ENCODE results near the gene COL17A1. TPM values are rescaled to one million over a fixed set of nuclear protein-coding genes. Genes with fewer than 3 reads are reported as not detected.

The COL17A1 gene
- total RNA-seq, 1 experiment from 2014 or later = not detected

DNA sequence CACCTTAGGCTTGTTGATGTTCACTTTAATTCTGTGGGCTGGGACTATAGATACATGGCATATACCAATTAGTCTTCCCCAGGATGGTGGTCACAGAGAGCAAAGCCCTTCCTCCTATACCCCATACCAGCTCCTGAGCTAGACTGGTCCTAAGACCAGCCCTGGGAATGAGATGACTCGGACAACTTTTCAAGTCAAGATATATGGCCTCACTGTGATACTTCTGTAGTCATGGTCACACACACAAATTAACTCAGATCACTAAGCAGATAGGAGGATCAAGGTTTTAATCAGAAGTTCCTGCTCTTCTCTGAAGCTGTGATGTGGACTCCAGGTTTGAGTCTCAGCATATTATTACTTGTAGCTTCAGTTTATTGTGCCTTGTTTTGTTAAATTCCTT, 65.7 kb downstream of the COL17A1 start:
- intact Hi-C loops (cut with micrococcal nuclease; ENCODE audit: unreplicated experiment) = no loop called here
- H3K27me3 ChIP-seq (replicated peaks; ENCODE audit: insufficient read depth, low read depth, low read length, poor library complexity) = no peaks in the 10 kb centered on the region
- no TSS peak for BruUV-seq (replicated peaks)
- H3K9me3 ChIP-seq (ENCODE audit: low read depth, low read length, poor library complexity, severe bottlenecking) = no peaks in the 10 kb centered on the region
- no peak for TF ChIP-seq EZH2 (IDR thresholded peaks at IDR 0.05; ENCODE audit: borderline replicate concordance, low read depth, low read length, poor library complexity, severe bottlenecking)
- TF ChIP-seq, protein P1, sequence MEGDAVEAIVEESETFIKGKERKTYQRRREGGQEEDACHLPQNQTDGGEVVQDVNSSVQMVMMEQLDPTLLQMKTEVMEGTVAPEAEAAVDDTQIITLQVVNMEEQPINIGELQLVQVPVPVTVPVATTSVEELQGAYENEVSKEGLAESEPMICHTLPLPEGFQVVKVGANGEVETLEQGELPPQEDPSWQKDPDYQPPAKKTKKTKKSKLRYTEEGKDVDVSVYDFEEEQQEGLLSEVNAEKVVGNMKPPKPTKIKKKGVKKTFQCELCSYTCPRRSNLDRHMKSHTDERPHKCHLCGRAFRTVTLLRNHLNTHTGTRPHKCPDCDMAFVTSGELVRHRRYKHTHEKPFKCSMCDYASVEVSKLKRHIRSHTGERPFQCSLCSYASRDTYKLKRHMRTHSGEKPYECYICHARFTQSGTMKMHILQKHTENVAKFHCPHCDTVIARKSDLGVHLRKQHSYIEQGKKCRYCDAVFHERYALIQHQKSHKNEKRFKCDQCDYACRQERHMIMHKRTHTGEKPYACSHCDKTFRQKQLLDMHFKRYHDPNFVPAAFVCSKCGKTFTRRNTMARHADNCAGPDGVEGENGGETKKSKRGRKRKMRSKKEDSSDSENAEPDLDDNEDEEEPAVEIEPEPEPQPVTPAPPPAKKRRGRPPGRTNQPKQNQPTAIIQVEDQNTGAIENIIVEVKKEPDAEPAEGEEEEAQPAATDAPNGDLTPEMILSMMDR (conservative IDR thresholded peaks at IDR 0.05; ENCODE audit: low read depth, low read length) = no peak
- H3K27ac ChIP-seq (ENCODE audit: low read depth, low read length, poor library complexity, severe bottlenecking) = no peak overlapping the region
- H3K4me3 ChIP-seq (ENCODE audit: low read depth, low read length, poor library complexity, severe bottlenecking) = no peak overlapping the region
- POLR2A ChIA-PET (ENCODE audit: low non-redundant PET) = no interaction called here
- CTCF ChIA-PET = no interaction called here
- peaks cover 58% of the 10 kb centered on the region for H3K36me3 ChIP-seq (ENCODE audit: insufficient read depth, low read length, poor library complexity, severe bottlenecking)
- DNase-seq (ENCODE audit: low spot score) = no peak
- no peaks in the 10 kb centered on the region for H3K4me1 ChIP-seq (ENCODE audit: insufficient read depth, low read length, poor library complexity, severe bottlenecking)

DNA sequence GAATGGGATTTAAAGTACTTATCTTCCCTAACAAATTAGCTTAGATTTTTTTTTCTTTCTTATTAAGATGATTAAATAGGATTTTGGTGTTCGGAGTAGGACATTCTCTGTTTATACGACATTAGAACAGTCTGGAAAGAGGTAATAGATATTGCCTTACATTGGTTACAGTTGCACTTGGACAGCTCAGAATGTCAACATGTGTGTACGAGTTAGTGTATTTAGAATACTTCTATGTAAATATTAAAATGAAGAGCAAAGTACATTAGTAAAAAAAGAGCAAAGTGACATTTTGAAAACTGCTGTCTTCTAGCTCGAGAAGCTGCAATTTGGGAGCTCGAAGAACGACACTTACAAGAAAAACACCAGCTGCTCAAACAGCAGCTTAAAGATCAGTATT, 67.2 kb downstream of the COL17A1 start:
- intact Hi-C loops (cut with micrococcal nuclease; ENCODE audit: unreplicated experiment) = no loop called here
- DNase-seq (ENCODE audit: low spot score) = no peak
- TF ChIP-seq EZH2 (IDR thresholded peaks at IDR 0.05; ENCODE audit: borderline replicate concordance, low read depth, low read length, poor library complexity, severe bottlenecking) = no peak
- TF ChIP-seq, protein P1 (conservative IDR thresholded peaks at IDR 0.05; ENCODE audit: low read depth, low read length) = no peak
- CTCF ChIA-PET = no interaction called here
- Histone ChIP-seq H3K9me3 (ENCODE audit: low read depth, low read length, poor library complexity, severe bottlenecking) (no peaks in the 10 kb centered on the region), H3K27ac (ENCODE audit: low read depth, low read length, poor library complexity, severe bottlenecking) (no peak overlapping the region), H3K4me1 (ENCODE audit: insufficient read depth, low read length, poor library complexity, severe bottlenecking) (no peaks in the 10 kb centered on the region), H3K36me3 (ENCODE audit: insufficient read depth, low read length, poor library complexity, severe bottlenecking) (peaks cover 48% of the 10 kb centered on the region), H3K27me3 (replicated peaks; ENCODE audit: insufficient read depth, low read depth, low read length, poor library complexity) (no peaks in the 10 kb centered on the region), H3K4me3 (ENCODE audit: low read depth, low read length, poor library complexity, severe bottlenecking) (no peak overlapping the region)
- POLR2A ChIA-PET (ENCODE audit: low non-redundant PET) = no interaction called here
- BruUV-seq (replicated peaks) = no TSS peak

DNA sequence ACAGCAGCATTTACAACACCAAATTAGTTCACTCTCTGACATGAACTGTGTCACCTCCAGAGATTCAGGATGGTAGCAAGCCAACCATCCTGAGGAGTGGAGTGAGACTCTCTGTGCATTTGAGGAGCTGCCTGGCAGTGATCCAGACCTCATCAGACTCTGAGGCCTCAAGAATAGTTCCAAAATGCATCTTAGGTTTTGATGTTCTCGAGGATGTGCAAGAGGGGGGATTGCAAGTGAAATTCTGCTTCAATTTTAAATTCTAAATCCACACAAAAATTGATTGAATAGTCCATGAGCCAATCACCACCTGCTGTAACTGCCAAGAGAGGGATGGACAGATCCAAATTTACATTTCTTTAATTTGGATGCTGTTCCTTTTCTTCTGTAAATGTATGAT, 69.0 kb downstream of the COL17A1 start:
- no peak overlapping the region for H3K4me3 ChIP-seq (ENCODE audit: low read depth, low read length, poor library complexity, severe bottlenecking)
- ChIA-PET POLR2A (ENCODE audit: low non-redundant PET) (no interaction called here), CTCF (no interaction called here)
- no TSS peak for BruUV-seq (replicated peaks)
- H3K4me1 ChIP-seq (ENCODE audit: insufficient read depth, low read length, poor library complexity, severe bottlenecking) = no peaks in the 10 kb centered on the region
- H3K36me3 ChIP-seq (ENCODE audit: insufficient read depth, low read length, poor library complexity, severe bottlenecking) = peaks cover 38% of the 10 kb centered on the region
- no peaks in the 10 kb centered on the region for H3K27me3 ChIP-seq (replicated peaks; ENCODE audit: insufficient read depth, low read depth, low read length, poor library complexity)
- intact Hi-C loops (cut with micrococcal nuclease; ENCODE audit: unreplicated experiment) = no loop called here
- no peak for TF ChIP-seq EZH2 (IDR thresholded peaks at IDR 0.05; ENCODE audit: borderline replicate concordance, low read depth, low read length, poor library complexity, severe bottlenecking)
- TF ChIP-seq, protein P1 (conservative IDR thresholded peaks at IDR 0.05; ENCODE audit: low read depth, low read length) = no peak
- no peak overlapping the region for H3K27ac ChIP-seq (ENCODE audit: low read depth, low read length, poor library complexity, severe bottlenecking)
- DNase-seq (ENCODE audit: low spot score) = no peak
- H3K9me3 ChIP-seq (ENCODE audit: low read depth, low read length, poor library complexity, severe bottlenecking) = no peaks in the 10 kb centered on the region
